MV-4-11 (cell line): Measurements from ENCODE around the gene NCBP3.
A peak's percentile ranks its signal among the peaks of the same experiment; 100 is the strongest.

ENCODE experiments used
- DNase-seq: peaks from one replicate; lab custom pipeline; 2025; lab: John Stamatoyannopoulos, UW

The NCBP3 gene

GRCh38 chr17:3845621-3846436 lies at the start of gene NCBP3:
TSS of gene NCBP3 (minus strand) at chr17:3846246. CDS start at chr17:3846223, 23 bp downstream.
- DNase-seq, result peak; percentile 89

DNA sequence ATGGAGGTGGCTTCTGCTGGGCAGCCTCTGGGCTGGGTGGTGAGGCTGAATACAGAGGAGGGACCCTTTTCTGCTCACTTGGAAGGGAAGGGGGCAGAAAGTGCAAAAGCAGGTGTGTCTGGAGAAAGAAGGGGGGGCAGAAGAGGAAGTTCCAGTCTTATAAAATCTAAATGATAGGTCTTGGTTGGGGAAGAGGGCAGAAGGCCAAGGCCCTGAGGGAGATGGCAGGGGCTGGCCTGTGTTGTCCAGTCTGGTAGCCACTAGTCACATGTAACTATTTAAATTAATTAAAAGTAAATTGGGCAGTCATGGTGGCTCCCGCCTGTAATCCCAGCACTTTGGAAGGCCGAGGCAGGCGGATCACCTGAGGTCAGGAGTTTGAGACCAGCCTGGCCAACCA lies 49.3 kb upstream of the NCBP3 start:
- DNase-seq, result no peak

GRCh38 chr17:3894911-3895343 lies 48.9 kb upstream of the NCBP3 start:
- peak; percentile 72 for DNase-seq

- peak; percentile 8 for DNase-seq
Observed at GRCh38 chr17:3894188-3894587, 48.1 kb upstream of the NCBP3 start.

DNA sequence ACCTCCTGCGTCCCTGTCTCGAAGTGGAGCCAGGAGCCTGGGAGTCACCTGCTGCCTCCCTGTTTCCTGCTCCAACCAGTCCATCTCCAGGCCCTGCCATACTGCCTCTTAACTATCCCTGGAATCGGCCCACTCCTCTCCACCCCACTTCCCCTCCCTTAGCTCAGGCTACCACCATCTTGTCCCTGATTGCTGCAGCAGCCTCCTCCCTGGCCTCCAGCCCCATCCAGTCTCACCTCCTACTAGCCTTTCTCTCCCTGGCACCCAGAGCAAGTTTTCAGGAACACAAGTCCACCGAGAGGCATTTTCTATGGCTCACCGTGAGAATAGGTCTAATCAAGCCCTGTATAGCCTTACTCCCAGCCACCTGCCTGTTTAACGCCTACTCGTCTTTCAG lies 47.7 kb upstream of the NCBP3 start:
- no peak for DNase-seq

DNA sequence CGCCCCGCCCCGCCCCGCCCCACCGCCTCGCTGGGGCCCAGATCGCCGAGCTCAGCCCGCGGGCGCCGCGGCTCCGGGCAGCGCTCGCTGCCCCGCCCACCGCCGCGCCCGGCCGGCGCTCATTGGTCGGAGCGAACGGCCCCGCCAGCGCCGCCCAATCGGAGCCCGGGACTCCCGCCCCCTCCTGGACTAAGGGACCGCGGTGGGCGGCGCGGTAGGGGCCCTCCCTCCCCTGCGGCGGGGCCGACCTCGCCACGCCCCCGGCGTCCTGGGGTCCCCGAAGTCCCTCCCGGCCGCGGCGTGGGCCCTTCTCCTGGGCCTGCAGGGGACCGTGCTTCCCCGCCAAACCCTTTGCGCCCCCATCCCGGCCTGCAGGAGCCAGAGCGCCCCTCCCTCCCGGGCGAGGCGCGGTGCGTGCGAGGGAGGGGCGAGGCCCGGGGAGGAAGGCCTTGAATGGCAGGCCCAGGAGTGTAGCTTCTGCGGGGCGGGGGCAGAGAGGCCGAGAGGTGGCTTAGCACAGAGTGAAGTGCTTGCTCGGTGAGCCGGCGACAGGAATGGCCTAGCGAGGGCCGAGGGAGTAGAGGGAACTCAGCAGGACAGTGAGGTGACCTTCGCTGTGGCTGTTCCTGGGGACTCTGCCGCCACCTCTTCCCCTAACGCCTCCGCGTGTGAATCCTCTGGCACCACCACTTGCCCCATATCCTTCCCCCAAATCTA lies 47.1 kb upstream of the NCBP3 start, which contains the start of gene CAMKK1:
TSS of gene CAMKK1 (minus strand) at position 51 of the 717 bp plus-strand sequence. CDS start 7,366 bp downstream, outside the sequence.
- peak; percentile 77 for DNase-seq

GRCh38 chr17:3892095-3892998 lies 46.3 kb upstream of the NCBP3 start:
- peak; percentile 76 for DNase-seq

DNA sequence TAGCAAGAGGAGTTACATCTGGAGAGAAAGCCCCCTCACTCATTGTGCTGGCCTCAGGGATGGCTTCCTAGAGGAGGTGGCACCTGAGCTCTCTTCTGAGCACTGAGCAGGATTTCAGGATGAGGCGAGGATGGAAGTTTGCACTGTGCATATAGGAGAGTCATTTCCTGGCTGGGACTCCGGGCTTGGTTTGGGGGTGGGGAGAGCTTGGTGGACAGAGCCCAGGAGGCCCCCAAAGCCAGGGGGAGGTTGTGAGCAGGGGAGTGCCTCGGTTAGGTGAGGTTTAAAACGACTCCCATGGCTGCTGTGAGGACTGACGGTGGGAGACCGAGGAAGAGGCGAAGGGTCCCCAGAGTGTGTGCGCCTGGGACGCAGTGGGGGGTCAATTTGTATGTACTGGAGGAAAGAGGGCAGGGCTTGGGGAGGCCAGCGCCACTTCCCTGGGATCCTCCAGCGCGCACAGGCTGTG lies 45.6 kb upstream of the NCBP3 start:
- DNase-seq, result no peak

- DNase-seq, result no peak
Observed at GRCh38 chr17:3890878-3891219, 44.8 kb upstream of the NCBP3 start.

GRCh38 chr17:3890082-3890877 lies 44.2 kb upstream of the NCBP3 start:
- no peak for DNase-seq

- DNase-seq, result no peak
Observed at GRCh38 chr17:3889325-3890012, 43.4 kb upstream of the NCBP3 start.

DNA sequence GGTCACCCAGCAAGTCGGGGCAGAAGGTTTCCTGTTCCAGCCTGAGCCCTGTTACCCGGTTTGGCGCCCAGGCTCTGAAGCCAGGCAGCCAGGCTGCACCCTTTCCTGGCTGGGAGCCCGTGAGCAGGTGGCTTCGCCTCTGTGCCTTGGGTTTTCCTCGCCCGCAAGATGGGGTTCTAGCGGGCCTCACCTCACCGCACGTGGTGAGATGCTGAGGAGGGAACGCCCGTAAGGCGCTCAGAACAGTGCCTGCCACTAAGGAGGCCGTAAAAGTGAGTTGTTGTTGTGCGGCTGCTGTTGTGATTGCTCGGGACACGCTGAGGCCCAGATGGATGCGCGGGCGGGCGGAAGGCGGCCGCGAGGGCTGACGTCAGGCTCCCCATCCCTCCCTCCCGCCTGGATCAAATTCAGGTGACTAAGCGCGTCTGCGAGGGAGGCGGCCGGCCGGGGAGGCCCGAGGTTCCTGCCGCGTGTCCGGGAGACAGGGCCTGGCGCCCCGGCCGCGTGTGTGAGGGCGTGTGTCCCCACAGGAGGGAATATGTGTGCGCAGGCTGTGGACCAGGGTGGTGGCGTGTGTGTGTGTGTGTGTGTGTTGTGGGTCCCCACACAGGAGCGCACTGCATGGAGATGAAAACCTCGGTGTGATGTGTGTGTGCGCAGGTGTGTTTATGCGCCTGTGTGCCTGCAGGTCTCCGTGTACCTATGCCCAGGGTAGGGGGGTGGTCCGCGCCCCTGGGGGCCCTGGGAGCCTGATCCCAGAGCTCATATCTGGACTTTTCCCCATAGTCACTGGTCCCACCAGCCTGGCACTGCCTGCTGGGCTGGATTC lies 42.5 kb upstream of the NCBP3 start:
- DNase-seq, result peak; percentile 6

DNA sequence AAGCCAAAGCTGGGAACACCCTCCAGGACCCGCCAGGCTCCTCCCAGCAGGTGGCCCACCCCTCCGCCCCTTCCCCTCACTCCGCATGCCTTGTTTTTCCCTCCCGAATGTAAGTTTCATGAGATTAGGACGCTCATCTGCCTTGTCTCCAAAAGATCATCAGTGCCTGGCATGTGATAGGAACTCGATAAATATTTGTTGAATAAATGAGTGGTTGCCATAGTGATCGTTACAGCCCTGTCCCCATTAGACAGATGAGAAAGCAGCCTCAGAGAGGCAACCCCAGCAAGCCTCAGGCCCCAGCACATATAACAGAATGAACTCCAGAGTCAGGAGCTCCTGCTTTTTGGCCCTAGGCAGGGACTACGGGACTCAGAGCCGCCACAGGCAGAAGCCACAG lies 41.8 kb upstream of the NCBP3 start:
- DNase-seq, result no peak

DNA sequence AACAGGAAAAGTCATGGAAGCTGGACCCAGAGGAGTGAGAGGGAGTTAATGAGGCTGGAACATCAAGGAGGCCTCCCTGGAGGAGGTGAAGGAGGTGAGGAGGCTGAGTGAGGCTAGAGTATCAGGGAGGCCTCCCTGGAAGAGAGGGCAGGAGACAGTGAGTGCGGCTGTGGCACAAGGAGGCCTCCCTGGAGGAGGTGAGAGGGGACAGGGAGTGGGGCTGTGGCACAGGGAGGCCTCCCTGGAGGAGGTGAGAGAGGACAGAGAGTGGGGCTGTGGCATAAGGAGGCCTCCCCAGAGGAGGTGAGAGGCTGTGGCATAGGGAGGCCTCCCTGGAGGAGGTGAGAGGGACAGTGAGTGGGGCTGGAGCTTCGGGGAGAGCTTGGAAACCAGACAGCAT lies 41.3 kb upstream of the NCBP3 start:
- no peak for DNase-seq

- peak; percentile 81 for DNase-seq
Observed at GRCh38 chr17:3886776-3887175, 40.7 kb upstream of the NCBP3 start.

DNA sequence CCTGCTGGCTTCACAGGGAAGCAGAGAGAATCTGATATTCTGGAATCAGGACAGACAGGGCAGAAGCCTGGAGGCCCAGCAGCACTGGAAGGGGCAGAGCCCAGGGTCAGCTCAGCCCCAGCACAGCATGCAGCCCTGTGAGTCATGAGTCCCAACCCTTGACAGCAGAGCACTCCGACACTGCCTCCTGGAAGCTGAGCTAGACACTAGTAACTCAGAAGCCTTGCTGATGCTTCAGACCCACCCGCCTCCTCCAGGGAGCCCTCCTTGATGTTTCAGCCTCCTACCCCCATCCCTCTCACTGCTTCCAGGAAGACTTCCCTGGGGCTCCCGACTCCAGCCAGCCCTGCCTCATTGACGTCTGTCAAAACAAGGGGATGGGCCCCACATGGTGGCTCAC lies 39.9 kb upstream of the NCBP3 start:
- DNase-seq, result peak; percentile 22

DNA sequence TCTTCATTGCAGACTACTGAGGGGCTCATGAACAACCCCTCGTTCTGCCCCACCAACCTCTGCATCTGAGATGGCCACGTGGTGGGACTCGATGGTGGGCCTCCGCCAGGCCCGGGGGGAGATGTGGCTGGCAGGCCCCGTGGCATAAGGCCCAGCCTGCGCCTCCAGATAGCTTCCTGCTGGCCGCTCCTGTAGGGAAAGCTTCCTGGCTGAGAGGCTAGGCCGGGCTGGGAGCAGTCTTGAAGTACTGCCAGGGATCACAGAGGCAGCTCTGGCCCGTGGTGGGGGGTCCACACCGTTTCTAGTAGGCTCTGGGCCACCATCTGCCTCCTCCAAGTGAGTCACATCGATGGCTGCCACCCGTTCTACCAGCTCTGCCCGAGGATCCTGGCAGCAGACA lies 39.2 kb upstream of the NCBP3 start:
- no peak for DNase-seq

- no peak for DNase-seq
Observed at GRCh38 chr17:3884188-3884587, 38.1 kb upstream of the NCBP3 start.

DNA sequence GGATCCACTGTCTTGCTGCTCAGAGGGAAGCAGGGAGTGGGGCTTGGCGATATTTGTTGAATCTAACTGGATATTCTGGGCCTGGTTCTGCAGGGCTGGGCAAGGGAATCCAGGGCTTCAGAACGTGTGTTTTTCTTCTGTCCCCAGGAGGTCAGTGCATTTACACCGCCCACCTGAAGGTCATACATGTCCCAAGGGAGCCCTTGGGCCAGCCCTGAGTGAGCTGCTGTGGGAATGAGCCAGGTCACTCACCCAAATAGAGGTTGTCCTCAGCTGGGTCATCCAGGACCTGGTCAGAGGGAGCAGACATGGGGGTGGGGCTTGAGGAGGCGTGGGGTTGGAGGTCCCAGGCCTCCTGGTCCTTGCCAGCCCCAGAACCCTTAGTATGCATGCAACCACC lies 36.2 kb upstream of the NCBP3 start:
- DNase-seq, result no peak

DNA sequence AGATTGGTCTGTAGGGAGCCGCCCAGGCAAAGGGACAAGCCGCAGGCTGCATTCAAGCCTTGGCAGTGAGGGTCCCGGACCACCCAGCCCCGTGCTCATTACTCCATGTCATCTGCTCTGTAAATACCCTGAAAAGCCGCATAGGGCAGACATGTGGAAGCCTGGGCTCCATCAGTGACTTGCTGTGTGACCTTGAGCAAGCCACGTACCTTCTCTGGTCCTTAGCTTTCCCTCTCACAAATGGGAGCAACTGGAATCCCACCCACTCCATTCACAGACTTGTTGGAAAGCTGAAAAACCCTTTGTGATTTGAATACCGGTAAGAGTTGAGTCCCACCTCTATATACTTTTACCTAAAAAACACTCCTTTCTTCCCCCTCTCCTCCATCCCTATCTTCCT lies 34.9 kb upstream of the NCBP3 start:
- no peak for DNase-seq
